Rectal smooth muscle tissue (tissue), 1 donor: ENCODE results near the gene SLIT3.

Experiments
- H3K27ac ChIP-seq: one replicate; pipeline ENCODE4 v1.7.0; 2013; ENCODE audit warnings: low read depth, low read length, inconsistent platforms
- H3K27me3 ChIP-seq: one replicate; pipeline ENCODE4 v1.7.0; 2013; ENCODE audit warnings: low read length; ENCODE audit not compliant: control insufficient read depth, insufficient read depth
- H3K36me3 ChIP-seq: one replicate; pipeline ENCODE4 v1.7.0; 2013; ENCODE audit warnings: low read length; ENCODE audit not compliant: control insufficient read depth, insufficient read depth
- H3K4me1 ChIP-seq: one replicate; pipeline ENCODE4 v1.7.0; 2013; ENCODE audit warnings: low read length; ENCODE audit not compliant: control insufficient read depth, insufficient read depth
- H3K4me3 ChIP-seq: one replicate; pipeline ENCODE4 v1.7.0; 2013; ENCODE audit warnings: low read length
- H3K9ac ChIP-seq: one replicate; pipeline ENCODE4 v1.7.0; 2013; ENCODE audit warnings: low read length

The SLIT3 gene

DNA sequence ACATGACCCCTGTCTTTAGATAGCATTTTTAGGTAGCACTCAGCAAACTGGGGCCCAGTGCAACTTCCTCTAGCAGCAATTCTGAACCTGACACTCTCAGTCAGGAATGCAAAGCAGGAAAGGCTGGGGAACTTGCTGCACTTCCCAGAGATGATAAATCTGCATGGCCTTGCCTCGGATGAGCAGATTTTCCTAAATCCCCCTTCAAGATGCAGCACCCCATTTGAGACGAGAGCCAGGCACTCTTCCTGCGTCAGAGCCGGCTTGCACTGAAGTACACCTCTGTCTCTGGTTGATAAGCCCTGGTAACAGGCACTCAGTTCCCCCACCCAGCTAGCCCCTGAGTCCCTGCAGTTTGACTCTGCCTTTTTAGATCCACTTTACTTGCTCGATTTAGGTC lies 425.1 kb downstream of the SLIT3 start:
- Histone ChIP-seq H3K4me1 (no peaks in the 10 kb centered on the region), H3K9ac (no peak overlapping the region), H3K27me3 (no peaks in the 10 kb centered on the region), H3K36me3 (no peaks in the 10 kb centered on the region), H3K27ac (no peak overlapping the region), H3K4me3 (no peak overlapping the region)

GRCh38 chr5:168874713-168875380 lies 426.1 kb downstream of the SLIT3 start:
- no peak overlapping the region for H3K9ac ChIP-seq
- H3K27me3 ChIP-seq: no peaks in the 10 kb centered on the region
- no peak overlapping the region for H3K4me3 ChIP-seq
- no peaks in the 10 kb centered on the region for H3K4me1 ChIP-seq
- H3K36me3 ChIP-seq: no peaks in the 10 kb centered on the region
- no peak overlapping the region for H3K27ac ChIP-seq

DNA sequence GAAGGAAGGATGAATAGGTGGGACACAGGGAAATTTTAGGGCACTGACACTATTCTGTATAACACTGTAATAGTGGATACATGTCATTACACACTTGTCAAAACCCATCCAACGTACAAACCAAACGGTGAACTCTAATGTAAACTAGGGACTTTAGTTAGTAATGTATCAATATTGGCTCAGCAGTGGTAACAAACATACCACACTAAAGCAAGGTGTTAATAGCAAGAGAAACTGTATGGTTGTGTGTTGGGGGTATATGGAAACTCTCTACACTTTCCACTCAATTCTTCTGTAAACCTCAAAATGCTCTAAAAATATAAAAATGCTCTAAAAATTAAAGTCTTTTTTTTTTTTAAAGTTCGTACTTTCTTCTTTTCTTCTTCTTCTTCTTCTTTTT lies 428.7 kb downstream of the SLIT3 start:
- H3K27ac ChIP-seq: no peak overlapping the region
- H3K36me3 ChIP-seq: no peaks in the 10 kb centered on the region
- H3K4me3 ChIP-seq: no peak overlapping the region
- H3K27me3 ChIP-seq: no peaks in the 10 kb centered on the region
- H3K9ac ChIP-seq: no peak overlapping the region
- no peaks in the 10 kb centered on the region for H3K4me1 ChIP-seq

GRCh38 chr5:168870910-168871309 lies 430.0 kb downstream of the SLIT3 start:
- Histone ChIP-seq H3K27ac (no peak overlapping the region), H3K27me3 (no peaks in the 10 kb centered on the region), H3K36me3 (no peaks in the 10 kb centered on the region), H3K4me3 (no peak overlapping the region), H3K9ac (no peak overlapping the region), H3K4me1 (no peaks in the 10 kb centered on the region)

GRCh38 chr5:168869615-168870227 lies 431.2 kb downstream of the SLIT3 start:
- H3K36me3 ChIP-seq: no peaks in the 10 kb centered on the region
- no peak overlapping the region for H3K27ac ChIP-seq
- H3K27me3 ChIP-seq: no peaks in the 10 kb centered on the region
- H3K4me1 ChIP-seq: no peaks in the 10 kb centered on the region
- H3K9ac ChIP-seq: no peak overlapping the region
- no peak overlapping the region for H3K4me3 ChIP-seq

DNA sequence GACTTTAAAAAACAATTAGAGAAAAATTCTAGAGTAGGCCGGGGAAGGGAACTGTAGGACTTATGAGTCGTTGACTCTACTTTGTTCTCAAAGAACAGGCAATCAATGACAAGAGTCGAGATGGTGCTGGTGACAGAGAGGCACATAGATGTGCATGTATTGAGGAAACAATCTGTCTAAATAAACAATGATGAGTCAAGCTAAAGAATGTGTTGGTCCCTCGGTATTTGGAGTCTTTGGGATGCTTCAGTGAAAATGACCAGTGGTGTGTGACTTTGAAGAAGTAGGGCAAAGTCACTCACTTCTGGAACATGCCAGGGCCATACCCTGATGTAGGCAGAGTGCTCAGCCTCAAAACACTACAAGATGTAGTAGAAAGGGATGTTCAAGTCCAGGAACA lies 433.7 kb downstream of the SLIT3 start:
- H3K27ac ChIP-seq: no peak overlapping the region
- no peak overlapping the region for H3K9ac ChIP-seq
- no peak overlapping the region for H3K4me3 ChIP-seq
- no peaks in the 10 kb centered on the region for H3K36me3 ChIP-seq
- H3K4me1 ChIP-seq: no peaks in the 10 kb centered on the region
- no peaks in the 10 kb centered on the region for H3K27me3 ChIP-seq

DNA sequence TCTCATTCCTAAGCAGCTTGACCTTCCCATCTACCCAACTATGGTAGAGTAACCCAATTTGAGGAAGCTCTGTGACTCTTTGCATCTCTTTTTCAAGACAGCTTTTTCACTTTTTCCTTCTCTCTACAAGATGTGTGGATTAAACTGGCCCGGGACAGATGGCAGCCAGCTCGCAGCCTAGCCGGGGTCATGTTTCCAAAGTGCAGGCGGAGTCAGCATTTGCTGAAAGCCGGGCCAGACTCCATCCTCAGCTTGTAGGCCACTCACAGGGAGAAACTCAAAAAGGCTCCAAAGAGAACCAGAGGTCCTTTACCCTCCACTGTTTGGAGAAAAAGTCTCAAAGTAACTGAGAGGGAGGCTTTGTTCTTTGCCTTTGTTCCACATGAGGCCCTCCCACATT lies 435.0 kb downstream of the SLIT3 start:
- H3K36me3 ChIP-seq: no peaks in the 10 kb centered on the region
- no peak overlapping the region for H3K27ac ChIP-seq
- no peak overlapping the region for H3K4me3 ChIP-seq
- no peaks in the 10 kb centered on the region for H3K4me1 ChIP-seq
- no peak overlapping the region for H3K9ac ChIP-seq
- no peaks in the 10 kb centered on the region for H3K27me3 ChIP-seq

- Histone ChIP-seq H3K27ac (no peak overlapping the region), H3K9ac (no peak overlapping the region), H3K36me3 (no peaks in the 10 kb centered on the region), H3K4me1 (no peaks in the 10 kb centered on the region), H3K27me3 (no peaks in the 10 kb centered on the region), H3K4me3 (no peak overlapping the region)
Measured at GRCh38 chr5:168863021-168863420, 437.9 kb downstream of the SLIT3 start.

DNA sequence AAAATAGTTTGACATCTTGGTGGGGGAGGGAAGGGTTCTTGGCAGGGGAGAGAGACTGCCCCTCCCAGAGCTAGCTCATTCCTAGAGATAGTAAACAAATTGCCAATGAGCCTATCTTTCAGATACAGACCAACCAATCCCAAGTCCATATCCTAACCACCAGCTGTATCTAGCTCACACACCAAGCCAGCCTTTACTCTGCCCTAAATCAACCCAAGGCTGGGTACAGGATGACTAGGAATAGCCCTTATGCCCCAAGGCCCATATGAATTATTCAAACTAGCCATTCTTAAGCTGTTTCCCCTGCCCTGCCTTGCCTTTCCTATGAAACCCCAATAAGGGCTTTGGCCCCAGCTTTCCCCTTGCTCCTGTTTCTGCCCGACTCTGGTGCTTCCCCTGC lies 440.4 kb downstream of the SLIT3 start:
- H3K36me3 ChIP-seq: no peaks in the 10 kb centered on the region
- no peak overlapping the region for H3K4me3 ChIP-seq
- no peaks in the 10 kb centered on the region for H3K4me1 ChIP-seq
- H3K9ac ChIP-seq: no peak overlapping the region
- no peak overlapping the region for H3K27ac ChIP-seq
- H3K27me3 ChIP-seq: no peaks in the 10 kb centered on the region

- no peak overlapping the region for H3K4me3 ChIP-seq
Measured at GRCh38 chr5:168860081-168860480, 440.9 kb downstream of the SLIT3 start.

GRCh38 chr5:168859471-168859870 lies 441.5 kb downstream of the SLIT3 start:
- H3K27ac ChIP-seq: no peak overlapping the region
- no peaks in the 10 kb centered on the region for H3K36me3 ChIP-seq
- H3K9ac ChIP-seq: no peak overlapping the region
- no peak overlapping the region for H3K4me3 ChIP-seq
- H3K4me1 ChIP-seq: no peaks in the 10 kb centered on the region
- no peaks in the 10 kb centered on the region for H3K27me3 ChIP-seq

More at GRCh38 chr5:168860081-168860480, 440.9 kb downstream of the SLIT3 start:
- H3K27ac ChIP-seq: no peak overlapping the region
- no peaks in the 10 kb centered on the region for H3K4me1 ChIP-seq
- H3K27me3 ChIP-seq: no peaks in the 10 kb centered on the region
- no peak overlapping the region for H3K9ac ChIP-seq
- no peaks in the 10 kb centered on the region for H3K36me3 ChIP-seq

DNA sequence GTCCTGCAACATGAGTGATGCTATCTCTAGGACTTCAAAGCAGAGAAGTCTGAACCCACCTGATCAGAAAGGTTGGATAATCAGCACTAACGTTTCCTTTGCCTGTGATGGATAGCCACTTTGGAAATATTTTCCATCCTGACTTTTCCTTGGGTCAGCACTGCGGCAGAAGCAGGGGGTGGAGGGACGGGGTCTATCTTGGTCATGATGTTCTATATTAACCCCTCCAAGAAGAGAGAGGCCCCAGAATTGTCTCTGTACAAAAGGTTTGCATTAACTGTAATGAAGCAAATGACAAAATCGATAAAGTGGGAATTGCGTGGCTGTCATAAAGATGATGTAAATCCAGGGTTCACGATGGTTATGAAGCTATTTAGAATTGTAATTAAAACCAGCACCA lies 441.9 kb downstream of the SLIT3 start:
- H3K36me3 ChIP-seq: no peaks in the 10 kb centered on the region
- no peak overlapping the region for H3K27ac ChIP-seq
- H3K9ac ChIP-seq: no peak overlapping the region
- no peaks in the 10 kb centered on the region for H3K27me3 ChIP-seq
- no peaks in the 10 kb centered on the region for H3K4me1 ChIP-seq
- H3K4me3 ChIP-seq: no peak overlapping the region

DNA sequence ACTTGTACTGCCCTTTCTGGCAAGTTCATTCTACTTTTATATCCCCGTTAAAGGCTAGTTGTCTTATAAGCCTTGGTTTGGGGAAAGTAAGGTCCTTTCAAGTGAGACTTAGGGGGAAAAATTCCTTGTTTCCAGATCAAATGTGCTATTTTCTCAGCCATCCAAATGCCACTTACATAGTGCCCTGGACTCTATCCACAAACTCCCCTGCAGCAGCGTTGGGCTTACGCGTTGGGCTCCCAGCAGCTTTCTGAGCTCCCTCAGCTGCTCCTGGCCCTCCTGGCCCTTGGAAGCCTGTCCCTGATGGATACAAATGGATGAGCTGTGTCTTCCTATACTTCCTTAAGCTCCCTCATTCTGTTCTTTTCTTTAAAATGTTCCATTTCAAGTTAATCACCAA lies 442.6 kb downstream of the SLIT3 start:
- no peaks in the 10 kb centered on the region for H3K36me3 ChIP-seq
- H3K4me3 ChIP-seq: no peak overlapping the region
- no peak overlapping the region for H3K9ac ChIP-seq
- H3K4me1 ChIP-seq: no peaks in the 10 kb centered on the region
- no peak overlapping the region for H3K27ac ChIP-seq
- H3K27me3 ChIP-seq: no peaks in the 10 kb centered on the region
